GM18861 (cell line): ENCODE results near the gene GLI3.
"Not testable (repeated sequence)": the region's sequence is repeated elsewhere in the genome, so short reads cannot be mapped to it uniquely, and the experiment has no call there.

Source experiments
- ATAC-seq: cut with Tn5 transposase; IDR thresholded peaks from one replicate; pipeline ENCODE4 v1.9.1; 2021; ENCODE audit not compliant: unreplicated experiment

GLI3 gene

DNA sequence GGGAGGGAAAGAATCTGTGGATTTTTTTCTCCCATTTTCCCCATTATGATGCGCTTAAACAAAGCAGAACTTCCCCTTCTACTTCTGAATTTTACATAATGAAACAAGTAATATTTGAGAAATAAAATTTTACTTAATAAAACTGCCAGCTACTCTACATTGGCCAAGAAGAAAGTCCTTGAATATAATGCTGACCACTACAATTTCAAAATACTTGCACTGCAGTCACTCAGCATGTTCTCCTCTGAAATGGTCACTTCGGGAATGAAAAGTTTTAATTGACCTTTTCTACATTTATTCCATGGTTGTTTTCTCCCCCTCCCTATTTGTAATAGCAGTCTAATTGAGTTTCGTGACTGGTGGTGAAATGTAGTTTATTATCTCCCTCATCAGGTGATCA lies 23.9 kb downstream of the GLI3 start:
- ATAC-seq: no peak

DNA sequence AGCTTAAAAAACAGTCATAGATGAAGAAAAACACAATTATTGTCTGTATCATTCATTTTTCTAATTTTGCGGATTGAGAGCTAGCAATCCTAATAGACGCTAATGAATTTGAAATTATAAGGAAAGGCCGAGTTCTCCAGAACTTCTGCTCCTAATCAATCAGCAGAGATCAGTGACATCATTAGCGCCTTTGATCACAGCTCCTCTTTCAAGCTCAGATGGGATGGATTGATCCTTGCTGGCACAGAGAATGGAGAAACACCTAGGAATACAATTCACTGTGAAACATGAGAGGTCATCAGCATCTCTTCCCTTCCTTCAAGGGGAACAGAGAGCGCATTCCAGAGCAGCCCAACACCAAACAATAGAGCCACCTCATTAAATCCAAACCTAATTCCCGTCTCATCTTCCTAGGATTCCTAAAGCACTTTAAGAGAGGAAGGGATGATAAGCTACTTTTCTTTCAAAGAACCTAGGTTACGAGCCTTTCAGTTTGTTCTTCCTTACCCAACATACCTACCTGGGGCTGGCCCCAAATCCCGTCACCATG lies 24.4 kb downstream of the GLI3 start:
- ATAC-seq: no peak

DNA sequence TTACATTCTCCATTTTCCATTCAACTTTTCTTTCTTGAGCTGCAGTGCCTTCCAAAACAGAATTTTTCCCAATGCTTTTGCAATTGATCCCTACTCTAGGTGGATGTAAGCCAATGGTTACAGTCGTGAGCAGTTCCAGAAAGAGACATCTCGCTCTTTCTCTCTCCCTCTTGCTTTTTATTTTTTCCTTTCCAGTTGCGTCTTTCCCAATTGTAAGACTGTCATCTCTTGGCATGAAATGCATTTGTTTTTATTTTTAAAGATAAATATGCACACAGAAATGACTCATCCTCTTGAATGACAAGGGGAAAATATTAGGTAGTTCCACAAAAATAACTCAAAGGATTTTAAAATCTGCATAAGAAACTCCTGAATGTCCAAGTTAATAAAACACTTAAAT lies 25.1 kb downstream of the GLI3 start:
- no peak for ATAC-seq

DNA sequence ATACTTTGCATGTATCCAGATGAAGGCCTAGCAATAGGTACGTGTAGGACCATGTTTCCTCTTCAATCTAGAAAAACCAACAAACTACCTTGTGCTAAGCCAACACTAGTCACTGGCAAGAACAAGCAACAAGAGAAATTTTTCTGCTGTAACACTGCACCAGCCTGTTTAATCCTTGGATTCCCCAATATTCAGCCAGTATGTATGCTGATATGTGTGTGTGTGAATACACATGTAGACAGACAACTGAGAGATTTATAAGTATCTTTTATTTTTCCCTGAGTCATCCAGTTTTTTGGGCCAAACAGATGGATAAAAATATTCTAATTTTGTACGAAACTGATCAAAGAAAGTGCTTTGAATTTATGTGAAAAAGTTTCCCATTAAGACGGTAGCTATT lies 26.2 kb downstream of the GLI3 start:
- ATAC-seq: no peak

DNA sequence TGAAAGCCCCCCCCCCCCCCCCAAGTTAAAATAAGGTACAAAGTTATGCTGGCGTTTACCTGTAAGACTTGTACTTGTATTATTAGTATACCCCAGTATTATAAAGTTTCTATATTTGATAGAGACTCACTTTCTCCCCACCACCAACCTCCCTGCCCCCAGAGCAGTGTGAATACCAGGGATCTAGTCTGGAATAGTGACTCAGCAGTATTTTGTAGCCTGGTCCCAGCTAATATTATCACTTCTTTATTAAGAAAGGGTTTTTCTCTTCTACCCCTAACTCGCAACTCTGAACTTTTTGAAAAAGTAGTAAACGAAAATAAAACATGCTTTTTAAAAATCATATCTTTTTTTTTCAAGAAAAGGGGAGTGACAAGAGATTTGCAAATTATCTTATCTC lies 26.7 kb downstream of the GLI3 start:
- no peak for ATAC-seq

DNA sequence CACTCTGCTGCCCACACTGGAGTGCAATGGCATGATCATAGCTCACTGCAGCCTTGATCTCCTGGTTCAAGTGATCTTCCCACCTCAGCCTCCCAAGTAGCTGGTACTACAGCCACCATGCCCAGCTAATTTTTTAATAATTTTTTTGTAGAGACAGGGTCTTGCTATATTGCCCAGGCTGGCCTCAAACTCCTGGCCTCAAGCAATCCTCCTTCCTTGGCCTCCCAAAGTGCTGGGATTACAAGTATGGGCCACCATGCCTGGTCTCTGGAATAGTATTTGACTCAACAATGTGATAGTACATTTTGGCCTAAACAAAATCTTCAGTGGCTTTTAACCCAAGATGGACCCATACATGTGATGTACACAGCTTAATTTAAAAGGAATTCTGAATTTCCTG lies 27.9 kb downstream of the GLI3 start:
- ATAC-seq: not testable (repeated sequence)

DNA sequence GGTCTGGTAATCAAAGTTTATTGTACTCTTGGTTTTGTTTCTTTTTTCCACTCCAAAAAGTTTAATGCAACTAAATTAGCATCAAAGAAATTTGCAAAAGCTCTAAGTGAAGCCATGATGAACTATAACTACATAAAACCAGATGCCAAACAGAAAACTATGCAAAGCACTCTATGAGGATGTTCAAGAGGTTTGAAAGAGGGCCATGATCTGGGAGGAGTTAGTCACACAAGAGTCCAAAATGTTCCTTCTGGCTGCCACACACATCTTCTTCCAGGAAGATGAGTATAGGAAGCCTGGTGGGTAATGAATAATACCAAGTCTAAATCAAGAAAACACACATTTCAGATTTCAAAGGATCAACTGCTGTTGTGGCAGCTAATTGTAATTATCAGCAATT lies 28.4 kb downstream of the GLI3 start:
- no peak for ATAC-seq

DNA sequence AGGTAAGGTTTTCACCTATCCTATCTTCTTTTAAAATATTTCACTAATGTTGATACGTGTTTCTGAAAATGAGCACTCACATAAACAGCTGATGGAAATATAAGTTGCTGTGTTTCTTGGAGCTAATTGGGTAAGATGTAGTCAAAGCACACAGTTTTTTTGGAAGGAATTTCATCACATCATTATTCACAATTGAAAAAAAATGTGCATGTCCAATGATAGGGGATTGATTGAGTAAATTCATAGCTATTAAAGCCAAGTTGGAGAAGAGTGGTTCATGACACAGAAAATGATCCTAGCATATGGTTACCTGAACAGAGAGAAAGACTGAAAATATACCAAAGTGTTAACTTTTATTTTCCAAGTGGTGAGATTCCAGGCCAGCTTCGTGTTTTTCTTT lies 29.6 kb downstream of the GLI3 start:
- ATAC-seq: no peak

DNA sequence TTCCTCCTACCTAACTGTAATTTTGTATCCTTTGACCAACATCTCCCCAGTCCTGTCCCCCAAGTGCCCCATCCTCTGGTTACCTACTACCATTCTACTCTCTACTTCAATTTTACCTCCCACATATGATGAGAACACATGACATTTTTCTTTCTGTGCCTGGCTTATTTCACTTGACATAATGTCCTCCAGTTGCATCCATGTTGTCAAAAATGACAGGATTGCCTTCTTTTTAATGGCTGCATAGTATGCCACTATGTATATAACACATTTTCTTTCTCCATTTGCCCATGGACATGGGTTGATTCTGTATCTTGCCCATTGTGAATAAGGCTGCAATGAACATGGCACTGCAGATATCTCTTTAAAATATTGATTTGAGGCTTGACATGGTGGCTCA lies 33.7 kb downstream of the GLI3 start:
- ATAC-seq: no peak

DNA sequence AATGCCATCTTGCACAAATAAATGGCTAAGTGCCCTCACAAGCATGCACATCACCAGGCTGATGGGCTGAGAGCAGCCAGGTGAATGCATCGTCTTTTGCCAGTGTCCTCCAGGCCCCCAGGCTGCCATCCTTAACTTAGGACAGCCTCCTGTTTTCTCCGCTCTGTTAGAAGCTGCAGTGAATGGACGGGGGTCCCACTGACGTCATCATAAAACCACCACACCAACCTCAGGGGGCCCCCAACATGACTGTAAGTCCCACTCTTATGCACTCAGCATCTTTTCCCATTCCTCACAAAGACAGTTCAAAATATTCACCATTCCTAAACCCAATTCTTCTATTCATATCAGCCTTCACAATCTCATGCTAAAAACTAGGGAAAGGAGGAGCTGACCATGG lies 34.4 kb downstream of the GLI3 start:
- no peak for ATAC-seq

DNA sequence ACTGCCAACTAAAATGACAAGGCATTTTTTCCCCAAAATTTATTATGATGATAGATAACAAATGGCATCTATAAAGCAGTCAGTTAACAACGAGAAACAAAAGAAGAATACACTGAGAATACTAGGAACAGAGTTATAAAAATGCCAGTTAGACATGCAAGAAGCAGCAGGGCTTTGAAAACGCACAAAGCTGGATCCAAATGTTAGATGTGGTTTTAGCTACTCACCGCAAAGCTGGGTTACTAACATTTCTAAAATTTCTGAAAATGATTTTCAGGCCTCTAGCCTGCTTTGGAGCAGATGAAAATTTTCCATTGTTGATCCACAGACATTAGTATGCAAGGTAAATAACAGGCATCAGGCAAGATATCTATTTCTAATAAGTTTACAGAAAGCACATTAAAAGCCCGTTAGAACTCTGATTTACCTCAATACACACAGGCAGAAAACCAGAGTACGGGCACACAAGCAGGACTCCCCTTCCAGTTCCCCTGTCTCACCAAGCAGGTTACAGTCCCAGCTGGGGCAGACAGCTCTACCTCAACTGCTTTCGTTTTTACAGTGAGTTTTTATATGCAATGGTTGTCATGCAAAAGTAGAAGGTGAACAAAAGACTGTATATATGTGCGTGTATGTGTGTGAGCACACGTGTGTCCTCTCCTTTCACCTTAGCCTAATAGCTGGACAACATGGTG lies 37.9 kb downstream of the GLI3 start:
- ATAC-seq: no peak

DNA sequence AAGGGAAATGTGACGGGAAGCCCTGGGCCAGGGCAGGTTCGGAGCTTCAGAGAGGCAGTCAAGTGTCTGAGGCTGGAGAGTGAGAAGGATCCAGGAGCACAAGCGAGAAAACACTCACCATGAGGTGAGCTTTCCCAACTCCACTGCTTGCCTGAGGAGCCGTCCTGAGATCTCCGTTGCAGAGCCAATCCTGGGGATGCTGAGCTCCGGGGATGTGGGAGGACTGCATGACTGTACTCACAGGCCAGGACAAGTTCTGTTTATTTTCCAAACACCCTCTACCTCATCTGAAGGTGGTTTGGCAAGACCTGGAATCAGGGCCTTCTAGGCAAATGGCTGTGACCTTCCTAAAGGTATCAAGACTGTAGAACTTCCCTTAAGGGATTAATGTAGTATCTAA lies 38.7 kb downstream of the GLI3 start:
- ATAC-seq: no peak

DNA sequence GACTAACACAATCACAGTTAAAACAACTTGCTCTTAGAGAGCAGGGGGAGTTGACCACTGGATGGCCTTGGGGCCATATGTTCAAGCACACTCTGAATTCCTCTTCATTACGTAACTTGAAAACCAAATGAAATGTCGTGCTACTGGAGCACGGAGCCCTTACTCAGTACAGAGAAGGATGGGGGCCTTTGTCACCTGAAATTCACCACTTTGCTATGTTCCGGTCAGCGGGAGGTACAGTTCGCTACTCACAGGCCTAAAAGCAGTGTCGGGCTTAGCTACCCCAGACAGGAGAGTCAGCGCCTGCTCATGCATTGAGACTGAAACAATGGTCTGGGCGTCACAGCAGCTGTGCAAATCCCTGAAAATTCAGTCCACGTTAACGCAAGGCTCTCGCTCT lies 39.6 kb downstream of the GLI3 start:
- no peak for ATAC-seq

DNA sequence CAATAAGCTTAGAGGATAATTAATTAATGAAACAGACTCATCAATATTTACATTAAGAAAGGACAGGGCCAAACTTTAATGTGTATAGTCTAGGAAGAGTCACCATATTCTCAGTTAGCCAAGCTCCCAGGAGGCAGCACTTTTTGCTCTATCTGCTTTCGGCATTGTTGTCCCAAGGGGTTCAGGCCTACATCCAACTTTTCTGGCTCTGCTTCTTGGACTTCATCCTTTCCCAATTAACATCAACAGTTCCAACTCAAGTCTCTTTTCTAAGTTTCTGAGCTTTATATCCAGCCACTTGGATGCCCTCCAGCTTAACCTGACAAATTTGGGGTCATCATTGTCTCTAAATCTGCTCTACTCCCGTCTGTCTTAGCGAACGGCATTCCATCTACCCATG lies 42.8 kb downstream of the GLI3 start:
- no peak for ATAC-seq

DNA sequence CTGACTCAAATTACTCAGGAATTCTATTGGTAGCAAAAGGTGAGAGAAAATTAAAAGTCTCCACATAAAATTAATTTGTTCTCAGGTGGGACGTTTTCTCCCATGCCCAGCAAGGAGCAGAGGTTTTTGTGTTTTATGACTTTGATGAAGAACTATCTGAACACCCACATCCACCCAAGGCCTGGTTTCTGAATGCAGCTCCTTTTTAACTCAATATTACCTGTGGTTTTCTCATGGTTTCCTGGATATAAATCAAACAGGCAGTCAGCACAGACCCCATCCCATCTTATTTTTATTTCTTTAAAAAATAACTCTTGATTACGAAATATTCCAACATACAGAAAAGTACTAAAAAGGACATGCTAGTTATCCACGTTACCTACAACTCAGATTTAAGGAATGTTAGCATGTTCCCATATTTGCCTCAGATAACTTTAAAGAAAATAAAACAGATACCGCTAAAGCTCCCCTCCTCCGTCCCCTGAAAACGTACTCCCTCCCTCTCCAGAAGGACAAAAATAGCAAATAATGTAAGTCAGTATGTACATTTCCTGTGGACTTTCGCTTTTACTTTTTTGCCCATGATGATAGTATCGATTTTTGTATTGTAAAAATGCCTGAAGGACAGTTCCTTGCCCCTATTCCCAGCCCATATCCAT lies 43.4 kb downstream of the GLI3 start:
- ATAC-seq: no peak

DNA sequence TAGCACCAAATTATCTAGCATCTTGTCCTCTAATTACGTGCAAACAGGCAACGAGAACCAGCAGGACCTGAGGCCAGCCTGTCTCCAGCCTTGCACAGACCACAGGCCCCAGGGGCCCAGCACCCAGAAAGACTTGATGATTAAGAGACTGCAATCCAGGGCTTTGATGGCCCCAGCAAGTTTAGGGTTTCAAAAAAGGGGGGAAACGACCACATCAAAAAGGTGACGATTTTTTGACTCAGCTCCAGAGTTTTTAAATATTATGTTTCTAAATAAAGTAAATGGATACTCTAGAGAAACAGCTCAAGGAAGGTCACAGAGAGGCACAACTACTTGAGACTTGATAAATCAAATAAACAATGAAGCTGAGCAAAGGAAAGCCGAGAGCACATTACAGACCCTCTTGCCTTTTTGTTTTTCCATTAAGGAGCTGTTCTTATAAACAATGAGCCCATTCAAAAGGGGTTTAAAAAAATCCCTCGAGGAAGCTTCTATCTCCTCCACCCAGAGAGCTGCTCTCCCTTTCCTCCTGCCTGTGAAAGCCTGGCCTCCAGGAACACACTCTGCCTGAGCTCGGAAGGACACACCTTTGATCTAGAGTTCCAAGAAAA lies 44.1 kb downstream of the GLI3 start:
- ATAC-seq: no peak

DNA sequence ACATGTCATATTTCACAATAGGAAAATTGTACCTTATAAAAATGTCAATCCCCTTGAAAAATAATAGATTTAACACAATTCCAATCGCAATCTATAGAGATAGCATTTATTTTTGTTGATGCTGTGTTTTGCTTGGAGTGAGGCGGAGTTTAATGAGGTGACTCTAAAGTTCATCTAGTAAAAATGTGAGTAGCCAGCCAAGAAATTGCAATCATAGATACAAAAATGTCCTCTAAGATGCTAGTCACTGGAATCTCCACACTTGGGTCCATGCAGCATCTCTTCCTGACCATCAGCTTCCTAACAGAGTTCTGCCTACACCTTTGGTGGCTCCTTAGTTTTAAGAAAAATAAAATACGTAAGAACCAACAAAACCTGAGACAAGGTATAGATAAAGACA lies 44.9 kb downstream of the GLI3 start:
- ATAC-seq: no peak

DNA sequence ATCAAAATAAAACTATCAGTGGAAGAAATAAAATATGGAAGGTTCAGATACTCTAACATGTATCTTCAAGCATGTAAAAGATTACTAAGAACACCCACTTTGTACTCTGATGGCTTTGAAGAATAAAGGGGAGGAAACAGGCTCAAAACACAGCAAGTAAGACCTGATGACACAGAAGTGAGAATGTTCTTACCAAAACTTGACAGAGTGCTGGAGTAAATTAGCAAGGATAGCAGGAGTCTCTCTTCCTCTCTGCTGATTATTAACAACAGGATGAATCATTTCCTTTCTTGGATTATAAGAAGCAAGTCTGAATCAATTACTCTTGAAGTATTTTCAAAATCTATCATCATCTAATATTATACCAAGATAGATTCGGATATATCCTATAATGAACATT lies 47.5 kb downstream of the GLI3 start:
- no peak for ATAC-seq

DNA sequence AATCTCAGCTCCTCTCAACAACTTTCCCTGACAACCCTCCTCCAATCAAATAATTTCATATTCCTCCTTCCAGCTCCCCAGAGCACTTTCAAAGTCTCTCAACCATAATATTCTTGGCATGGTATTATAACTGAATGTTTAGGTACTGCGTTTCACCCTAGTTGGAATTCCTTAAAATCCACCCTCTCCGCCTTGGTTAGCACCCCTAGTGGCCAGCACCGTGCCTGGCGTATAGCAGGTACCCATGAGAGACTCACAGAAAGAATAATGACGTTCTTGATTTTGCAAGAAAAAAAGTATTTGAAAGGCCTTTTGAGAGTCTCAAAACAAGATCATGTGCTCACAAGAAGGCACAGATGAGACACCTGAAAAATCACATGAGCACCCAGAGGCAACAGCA lies 50.9 kb downstream of the GLI3 start:
- no peak for ATAC-seq

DNA sequence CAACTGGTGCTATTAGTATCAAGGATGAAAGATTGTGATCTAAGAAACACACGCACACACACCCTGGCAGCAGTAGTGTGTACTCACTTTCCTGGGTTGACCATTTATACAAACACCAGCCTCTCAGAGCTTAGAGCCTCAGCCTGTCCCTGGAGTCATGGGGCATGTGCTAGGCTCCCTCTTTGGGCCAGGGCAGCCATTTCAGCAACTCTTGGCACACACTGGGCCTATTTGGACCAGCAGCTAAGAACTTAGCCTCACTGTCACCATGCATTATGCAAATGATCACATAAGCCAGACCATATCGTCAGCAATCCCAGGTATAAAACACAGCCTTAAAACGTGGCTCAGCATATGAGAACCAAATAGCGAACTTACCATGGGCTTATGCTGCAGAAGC lies 51.3 kb downstream of the GLI3 start:
- no peak for ATAC-seq

DNA sequence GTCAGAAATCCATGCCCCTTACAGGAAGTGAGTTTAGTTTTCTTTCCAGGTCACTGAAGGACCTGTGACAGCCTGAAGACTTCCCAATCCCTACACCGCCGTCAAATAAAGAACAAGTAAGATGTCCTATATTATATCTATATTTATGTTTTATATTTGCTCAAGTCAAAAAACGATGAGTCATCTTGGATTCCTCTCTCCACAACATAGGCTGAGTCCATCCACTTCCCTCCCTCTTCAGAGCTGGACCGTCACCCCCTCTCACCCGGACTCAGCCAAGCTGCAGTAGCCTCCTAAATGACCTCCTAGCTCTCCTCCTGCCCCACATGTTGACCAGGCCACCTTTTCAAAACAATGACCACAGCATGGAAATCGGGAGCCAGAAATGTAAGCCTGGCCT lies 53.5 kb downstream of the GLI3 start:
- no peak for ATAC-seq

DNA sequence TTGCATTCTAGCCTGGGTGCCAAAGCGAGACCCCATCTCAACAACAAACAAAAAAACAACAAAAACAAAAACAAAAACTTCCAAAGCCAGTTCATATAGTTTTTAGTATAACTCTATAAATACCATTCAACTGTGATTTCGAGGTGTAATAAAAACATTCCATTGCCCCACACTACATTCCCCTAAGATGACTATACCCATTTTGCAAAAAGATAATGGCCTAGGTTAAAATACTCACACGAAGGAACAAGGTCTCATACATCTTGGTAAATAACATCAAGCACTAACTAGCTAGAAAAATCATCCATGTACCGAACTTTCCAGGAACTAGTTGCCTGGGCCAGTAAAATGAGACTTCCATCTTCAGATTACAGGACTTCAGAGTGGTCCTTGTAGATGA lies 55.4 kb downstream of the GLI3 start:
- no peak for ATAC-seq
